Activated CD8-positive, alpha-beta memory T cell treated with anti-CD3 and anti-CD28 coated beads, Interleukin-2, amount 50 U/mL, for 48 hours (primary cell): ENCODE data around the gene HRH4.

Experiments used
- DNase-seq: peaks from one replicate; pipeline ENCODE4 v3.0.0-alpha.2; 2020

Gene HRH4

DNA sequence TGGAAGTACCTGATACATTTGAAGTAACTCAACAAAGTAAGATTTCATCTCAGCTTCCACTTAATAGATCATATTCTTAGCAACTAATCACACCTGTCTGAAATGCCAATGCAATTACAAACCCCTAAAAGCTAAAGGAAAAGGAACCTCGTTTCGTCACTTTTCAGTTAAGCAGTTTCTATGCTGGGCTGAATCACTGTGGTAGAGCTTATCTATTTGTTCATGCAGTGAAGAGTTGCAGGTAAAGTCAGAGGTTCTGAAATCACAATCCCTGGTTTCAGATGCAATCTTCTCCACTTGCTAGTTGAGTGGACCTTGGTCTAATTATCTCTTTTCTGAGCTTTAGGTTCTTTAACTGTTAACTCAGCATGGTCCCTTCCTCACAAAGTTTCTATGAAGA, 6.3 kb downstream of the HRH4 start:
- DNase-seq: no peak

DNA sequence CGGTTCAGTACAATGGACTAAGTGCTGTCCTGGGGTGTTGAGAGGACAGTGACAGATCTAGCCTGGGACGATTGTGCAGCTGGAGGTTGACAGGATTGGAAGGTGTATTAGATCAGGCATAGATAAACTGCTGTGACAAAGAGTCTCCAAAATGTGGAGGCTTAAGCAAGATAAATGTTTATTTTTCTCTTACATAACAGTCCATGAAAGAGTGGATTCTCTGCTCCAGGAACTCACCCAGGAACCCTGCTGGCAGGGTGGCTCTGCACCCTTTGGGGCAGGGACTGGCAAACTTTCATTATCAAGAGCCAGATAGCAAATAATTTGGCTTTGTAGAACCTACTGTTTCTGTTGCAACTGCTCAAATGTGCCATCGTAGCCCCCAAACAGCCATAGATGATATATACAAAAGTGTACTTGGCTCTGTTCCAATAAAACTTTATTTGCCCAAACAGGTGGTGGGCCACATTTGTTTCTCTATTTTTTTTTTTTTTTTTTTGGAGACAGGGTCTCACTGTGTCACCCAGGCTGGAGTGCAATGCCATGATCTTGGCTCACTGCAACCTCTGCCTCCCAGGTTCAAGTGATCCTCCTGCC, 9.7 kb downstream of the HRH4 start:
- no peak for DNase-seq

DNA sequence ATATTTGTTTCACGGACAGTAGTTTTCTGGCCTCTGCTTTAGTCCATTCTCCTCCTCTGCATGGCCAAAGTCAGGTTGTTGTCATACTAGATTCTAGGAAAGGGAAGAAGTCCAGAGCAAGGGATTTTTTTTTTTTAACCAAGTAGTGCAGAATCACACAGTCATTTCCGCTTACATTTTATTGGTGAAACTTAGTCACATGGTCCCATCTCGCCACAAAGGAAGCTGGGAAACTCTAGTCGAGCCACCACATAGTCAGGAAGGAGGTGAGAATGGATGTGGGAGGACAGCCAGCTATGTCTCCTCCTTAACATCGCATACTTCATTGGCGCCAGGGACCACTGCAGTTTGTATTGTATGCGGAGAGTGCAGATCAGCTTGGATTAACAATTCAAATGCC, 10.4 kb downstream of the HRH4 start:
- DNase-seq: no peak

DNA sequence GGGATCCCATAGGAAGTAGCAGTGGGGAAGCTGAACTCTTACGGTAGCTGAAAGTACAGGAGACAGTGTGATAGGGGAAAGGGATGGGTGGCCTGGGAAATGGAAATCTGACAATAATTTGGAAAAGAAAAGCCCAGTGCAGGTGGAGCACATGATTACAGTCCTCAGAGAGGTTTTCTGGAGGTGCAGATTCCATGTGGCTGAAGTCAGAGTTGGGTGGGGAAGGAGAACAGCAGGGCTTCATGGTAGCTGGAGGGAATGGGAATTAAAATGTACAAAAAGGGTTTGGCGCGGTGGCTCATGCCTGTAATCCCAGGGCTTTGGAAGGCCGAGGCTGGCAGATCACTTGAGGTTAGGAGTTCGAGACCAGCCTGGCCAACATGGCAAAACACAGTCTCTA, 12.2 kb downstream of the HRH4 start:
- no peak for DNase-seq

DNA sequence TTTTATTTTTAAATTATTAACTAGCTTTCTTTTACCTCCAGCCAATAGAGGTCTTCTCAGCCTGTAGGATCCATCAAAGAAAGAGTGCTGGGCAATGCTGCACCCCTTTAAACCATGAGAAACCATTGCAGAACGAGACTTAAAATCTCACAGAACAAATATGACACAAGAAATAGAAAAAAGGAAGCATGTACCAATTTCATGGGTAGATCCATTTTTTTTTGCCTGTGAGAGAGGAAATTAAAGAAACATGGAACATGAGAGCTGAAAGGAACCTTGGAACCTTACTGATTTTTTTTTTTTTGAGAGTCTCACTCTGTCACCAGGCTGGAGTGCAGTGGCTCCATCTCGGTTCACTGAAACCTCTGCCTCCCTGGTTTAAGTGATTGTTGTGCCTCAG, 14.0 kb downstream of the HRH4 start:
- no peak for DNase-seq

DNA sequence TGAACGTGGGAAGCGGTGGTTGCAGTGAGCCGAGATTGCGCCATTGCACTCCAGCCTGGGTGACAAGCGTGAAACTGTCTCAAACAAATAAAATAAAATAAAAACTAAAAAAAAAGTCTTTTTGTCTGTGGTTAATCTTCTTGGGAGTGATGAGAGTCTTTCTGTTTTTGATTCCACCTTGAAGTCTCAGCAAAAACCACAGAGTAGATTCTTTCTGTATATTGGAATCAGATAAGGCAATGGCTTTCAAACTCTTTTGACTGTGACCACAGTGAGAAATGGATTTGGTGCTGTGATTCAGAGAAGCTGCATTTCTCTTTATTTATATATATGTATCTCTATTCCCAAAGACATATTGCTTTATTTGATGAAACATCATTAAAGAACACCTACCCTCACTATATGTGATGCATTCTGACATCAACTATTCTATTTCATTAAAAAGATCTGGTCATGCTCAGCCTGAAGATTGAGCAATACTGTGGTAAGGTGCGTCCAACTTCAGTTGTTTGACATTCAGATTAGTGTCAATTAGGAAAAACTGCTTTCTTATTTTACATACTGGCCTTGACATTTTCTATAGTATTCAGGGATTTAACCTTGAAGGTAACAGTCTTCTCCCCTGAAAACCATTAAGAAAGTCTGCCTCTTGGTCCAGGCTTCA, 15.6 kb downstream of the HRH4 start:
- no peak for DNase-seq

DNA sequence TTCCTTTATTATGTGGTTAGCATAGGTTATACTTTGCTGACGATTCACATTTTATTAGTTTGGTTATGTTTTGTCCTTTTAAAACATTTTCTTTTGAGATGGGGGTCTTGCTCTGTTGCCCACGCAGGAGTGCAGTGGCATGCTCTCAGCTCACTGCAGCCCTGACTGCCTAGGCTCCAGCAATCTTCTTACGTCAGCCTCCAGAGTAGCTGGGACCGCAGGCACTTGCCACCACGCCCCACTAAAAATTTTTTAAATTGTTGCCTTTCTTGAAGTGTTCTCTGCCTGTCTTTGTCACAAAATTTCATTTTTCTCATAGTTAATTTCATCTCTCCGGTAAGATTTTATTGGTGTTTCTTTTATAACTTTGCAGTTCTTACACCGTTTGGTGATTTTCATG, 18.9 kb downstream of the HRH4 start:
- DNase-seq: no peak

DNA sequence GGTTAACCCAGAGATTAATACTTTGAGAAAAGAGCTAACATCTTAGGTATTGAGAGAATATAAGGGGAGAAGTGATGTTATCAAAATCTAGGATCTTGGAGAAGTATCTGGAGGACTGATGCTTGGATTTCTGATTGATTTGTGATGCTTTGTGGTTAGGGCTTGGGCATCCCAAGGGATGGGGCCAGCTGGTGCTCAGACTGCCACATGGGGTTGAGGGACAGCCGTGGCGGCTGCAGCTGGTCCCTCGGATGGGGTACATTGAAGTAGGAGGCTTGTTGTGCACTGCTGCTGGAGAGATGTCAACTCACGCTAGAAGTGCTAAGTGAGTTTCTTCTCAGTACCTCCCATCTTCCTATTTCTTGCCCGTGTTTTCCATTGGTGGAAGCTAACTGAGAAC, 22.4 kb downstream of the HRH4 start:
- no peak for DNase-seq

DNA sequence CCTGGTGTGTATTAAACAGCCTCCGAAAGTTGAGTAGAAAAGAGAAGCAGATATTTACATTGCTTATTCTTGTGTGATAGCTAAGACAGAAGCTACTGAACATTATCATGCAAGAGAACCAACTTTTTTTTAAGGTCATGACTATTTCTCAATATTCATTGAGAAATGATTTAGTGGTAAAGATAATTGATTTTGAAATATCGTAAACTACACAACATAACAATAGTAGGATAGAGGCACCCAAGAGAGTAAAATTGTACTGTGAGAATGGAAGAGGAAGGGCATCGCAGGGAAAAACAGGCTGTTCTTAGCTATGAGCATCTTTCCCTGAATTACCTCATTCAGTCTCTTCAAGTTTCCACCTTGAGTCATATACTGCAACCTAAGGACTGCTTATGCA, 25.2 kb downstream of the HRH4 start:
- DNase-seq: no peak

DNA sequence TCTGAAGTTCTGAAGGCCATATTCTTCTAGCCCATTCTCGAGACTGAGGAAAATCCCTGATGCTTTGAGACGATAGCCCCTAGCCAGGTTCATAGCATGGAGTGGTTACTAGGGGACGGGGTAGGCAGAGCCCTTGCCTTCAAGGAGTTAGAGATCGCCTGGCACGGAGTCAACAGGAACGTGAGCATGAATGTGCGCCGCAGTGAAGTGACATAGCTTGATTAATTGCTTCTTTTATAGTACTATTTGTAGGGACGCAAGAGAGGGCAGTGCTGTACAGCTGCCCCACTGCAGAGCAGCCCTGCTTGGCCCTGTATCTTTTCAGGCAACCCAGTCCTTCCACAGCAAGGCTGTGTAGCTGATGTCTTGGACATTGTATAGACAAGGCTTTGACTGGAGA, 26.2 kb downstream of the HRH4 start:
- no peak for DNase-seq

DNA sequence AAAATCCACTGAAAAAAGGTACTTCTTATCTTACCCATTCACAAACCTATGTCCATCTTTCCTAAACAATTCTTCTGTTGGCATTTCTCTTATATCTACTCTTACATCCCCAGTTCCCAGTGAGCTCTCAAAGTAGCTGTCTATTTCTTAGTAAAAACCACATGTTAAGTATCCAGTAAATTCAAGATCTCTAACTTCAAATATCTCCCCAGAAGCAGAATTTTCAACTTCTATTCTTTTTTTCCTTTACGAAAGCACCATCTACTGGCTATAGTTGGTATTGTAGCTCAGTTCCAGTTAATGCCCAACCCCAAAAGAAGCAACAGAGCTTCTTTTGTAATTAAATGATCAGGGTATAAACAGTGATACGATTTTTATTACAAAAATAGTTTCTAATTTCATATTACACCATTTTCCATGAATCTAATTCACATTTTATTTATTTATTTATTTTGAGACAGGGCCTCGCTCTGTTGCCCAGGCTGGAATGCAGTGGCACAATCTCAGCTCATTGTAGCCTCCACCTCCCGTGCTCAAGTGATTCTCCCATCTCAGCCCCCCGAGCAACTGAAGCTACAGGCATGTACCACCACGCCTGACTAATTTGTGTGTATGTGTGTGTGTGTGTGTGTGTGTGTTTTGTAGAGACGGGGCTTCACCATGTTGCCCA, 28.5 kb downstream of the HRH4 start:
- no peak for DNase-seq

DNA sequence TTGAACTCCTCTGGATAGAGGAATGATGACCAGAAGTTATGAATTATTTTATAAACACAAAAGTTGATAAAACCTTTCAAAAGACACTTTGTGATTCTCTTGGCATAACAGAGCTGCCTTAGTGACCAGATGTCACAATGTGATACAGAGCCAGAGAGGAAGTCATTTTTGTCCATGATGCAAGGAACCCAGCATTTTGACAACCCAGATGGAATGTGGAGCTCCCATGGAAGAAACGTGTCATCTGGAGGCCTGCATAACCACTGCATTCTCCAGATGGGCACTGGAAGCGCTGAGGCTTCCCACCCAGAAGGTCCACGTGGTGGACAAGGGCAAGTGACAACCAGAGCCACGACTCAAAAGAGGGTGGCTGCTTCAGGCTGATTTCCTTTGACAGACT, 30.1 kb downstream of the HRH4 start:
- DNase-seq: no peak

DNA sequence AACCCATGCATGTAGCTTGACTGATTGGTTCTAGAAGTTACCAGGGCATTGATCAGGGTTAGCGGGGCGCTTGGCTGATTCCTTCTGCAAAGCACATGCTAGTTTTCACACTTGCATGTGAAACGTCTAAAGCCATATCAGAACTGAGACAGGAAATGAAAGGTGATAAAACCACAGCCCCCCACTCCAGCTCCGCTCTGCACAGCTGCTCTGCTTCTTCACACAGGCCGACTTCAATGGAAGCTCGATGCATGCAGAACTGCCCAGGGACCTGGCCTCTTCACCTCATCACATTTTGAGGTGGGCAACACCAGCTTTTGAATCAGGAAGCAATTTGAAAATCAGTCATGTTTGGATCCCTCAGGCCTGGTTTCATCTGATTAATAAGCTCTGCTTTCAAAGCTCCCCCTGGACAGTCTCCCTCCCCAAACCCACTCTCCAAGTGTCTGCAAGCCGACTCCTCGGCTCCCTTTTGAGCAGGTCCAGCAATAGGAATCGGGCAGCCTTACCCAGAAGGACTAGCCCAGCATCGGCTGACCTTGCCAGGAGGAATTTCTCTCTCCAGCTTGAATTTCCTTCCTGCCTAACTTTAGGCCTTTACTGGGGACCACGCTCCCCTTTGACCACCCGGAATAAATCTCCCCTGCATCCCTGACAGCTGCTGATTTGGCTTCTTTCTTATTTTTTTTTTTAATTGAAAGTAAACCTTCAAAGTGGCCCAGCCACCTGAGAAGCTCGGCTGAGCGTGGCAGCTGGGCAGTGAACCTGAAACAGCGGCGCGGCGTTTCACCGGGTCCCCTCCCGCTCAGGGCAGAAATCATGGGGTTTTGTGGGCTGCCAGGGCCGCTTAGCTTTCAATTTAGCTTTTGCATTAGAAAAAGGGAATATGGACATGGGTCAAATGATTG, 31.7 kb downstream of the HRH4 start:
- DNase-seq: no peak

DNA sequence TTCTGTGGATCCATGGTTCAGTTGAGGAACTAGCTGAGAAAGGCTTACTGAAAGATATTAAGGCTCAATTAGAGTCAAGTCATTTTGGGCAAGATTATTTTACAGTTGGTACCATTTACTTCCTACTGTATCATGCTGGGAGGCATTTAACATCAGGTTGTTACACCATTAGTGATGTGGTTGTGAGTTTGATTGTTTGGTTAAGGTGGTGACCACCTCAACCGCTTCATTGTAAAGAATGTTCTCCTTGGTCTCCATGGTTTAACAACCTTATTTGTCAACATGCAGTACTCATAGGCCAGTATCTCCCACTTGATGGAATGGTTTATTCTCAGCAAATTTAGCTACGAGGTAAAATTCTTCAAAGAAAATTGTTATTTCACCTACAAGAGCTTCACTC, 34.1 kb downstream of the HRH4 start:
- no peak for DNase-seq

DNA sequence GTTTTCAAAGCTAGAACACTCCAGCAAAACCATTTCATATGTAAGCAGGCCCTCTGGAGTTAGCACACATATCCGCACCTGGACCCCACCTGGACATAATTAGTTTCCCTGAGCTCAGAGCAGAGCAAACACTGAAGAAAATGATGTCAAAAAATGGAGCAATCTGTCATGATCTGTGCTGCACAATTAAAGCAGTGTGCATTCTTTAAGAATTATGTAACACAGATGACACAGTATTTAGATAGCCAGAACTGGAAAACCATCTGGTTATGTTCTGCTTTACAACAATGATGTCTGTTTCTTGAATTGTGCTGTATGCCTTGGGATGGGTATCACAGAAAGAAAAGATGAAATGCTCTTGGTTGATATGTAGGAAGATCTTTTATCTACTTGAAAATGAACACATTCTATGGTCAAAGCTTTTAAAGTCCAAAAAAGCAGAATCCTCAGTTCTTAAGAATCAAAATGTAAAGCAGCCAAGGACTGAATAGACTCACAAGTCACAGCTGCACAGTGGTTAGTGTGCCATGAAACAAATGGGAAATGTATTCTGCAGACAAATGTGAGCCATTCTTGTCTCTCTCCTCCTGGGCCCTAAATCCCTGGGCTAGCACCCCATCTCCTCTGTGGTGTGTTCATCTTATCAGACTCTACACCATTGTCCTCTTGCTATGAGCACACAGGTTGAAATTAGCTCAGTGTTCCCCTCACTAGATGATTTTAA, 36.8 kb downstream of the HRH4 start:
- no peak for DNase-seq

DNA sequence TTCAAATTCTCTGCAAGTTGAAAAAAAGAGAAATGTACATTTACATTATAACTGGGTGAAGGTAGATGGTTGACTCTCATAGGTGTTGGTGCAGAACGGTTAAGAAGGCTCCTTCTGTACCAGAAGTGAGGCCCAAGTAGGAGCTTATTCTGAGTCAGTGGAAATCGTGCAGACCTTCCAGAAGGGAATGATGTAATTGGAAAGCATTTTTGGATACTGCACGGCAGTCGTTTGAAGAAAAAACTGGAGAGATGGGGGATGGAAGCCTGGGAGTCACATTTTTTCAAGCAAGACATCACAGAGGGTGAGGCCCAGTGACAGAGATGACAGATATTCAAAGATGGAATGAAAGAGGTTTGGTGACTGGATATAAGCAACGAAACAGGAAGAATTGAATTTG, 39.4 kb downstream of the HRH4 start:
- no peak for DNase-seq

DNA sequence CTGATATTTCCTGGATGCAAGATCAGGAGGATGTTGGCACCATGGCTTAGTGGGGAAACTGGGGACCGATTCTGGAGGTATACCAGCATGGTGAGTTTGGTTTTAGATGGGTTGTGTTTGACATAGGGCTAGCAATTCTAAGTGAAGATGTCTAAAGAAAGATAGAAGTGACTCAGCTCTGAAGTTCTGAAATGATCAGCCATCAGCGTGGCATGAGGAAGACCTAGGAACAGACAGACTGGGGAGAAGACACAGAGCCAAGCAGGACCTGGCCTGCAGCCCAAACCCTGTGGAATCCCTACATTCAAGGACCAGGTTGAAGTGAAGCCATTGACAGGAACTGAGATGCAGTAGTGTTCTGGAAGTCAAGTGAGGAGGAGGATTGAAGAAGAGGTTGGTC, 39.8 kb downstream of the HRH4 start:
- no peak for DNase-seq

DNA sequence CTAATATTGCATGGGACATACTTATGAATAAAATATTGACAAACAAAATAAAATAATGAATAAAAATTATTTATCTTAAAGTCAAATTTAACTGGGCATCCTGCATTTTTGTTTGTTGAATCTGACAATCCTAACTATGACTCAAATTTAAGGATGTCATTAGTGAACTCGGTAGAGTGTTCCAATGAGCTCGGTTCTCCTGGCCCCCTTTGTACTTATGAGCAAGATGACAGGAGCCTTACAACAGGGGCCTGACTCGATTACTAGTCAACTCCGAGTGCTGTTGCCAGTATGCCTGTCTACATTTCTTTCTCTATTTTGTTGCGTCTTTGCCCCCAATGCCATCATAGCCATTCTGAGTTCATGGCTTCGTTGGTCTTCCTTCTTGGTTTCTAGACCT, 40.3 kb downstream of the HRH4 start:
- no peak for DNase-seq

DNA sequence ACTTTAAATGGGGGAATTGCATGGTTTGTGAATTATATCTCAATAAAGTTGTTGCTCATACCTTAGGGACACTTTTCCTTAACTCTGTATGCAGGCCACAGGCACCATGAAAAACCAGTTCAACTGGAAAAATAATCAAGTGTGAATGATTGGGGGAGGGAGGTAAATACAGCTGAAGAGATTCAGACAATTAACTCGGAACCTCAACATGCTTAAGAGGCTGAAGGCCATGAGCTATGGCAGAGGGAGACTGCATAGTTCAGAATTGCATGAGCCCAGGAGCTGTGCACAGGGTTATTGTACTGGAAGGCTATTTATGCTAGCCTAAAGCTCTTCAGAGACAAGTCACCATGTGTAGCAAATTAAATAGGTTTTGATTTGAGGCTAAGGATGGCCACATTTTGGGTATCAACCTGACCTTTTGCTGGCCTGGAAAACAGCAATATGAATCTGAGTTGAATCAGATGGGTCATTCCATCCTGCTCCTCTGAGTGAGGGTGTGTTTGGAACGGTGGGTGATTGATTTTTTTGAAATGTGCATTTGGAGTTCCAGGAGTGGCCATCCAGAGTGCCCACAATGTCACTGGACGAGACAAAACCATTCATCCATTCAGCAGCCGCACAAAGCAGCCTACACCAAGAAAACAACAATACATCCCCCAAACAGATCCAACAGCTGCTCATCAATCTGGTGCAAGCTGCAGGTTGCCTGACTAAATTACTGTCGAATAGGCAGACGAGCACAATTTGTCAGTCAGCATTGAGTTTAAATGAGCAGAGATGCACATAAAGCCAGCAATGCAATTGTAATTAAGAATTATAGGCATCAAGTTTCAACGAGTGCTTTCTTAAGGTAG, 42.5 kb downstream of the HRH4 start:
- no peak for DNase-seq

DNA sequence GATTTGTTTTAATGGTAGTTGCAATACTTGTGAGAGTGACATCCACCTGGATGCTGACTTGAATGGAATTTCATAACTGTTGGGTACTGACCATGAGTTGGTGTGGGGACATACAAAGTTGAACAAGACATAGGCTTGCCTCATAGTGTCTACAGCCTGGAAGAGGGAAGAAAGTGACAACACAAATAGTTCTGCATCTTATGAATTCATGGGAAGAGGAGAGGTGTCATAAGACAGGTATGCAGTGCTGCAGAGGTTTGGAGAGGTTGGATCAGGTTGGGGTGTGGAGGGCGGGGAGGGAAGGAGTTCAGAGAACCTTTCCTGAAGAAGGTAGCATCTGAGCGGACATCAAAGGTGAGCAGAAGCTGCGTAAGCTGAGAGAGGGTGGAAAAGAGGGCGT, 44.0 kb downstream of the HRH4 start:
- DNase-seq: no peak

DNA sequence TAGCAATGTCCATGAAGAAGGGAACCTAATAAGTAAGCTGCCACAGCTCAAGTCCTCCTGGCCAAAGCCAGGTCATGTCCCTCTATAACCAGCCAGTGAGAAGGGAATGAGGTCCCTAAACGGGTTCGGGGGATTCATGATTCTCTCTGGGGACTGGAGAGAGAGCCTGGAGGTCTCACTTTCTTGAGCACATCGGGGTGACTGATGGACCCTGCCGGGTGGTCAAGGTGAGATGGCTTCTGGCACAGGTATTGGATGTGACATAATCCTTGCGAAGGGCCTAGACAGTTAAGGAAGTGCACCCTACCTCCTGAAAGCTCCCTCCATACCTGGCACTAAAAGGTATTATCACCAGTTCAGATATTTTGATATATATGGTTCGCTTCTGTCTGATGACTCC, 45.7 kb downstream of the HRH4 start:
- no peak for DNase-seq

DNA sequence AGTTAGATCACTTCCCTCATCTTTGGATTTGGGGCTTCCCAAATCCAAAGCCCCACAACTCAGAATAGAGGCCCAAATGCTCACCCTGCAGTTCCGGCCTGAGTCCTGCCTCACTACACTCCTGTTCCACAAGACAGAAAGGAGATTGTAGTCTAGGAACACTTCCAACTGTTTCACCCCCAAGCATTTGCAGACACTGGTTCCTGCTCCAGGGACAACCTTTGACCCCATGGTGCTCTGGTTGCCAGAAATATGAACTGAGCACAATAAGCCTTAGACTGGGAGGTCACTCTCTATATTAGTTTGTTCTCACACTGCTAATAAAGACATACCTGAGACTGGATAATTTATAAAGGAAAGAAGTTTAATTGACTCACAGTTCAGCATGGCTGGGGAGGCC, 49.0 kb downstream of the HRH4 start:
- no peak for DNase-seq
